ENCODE data around the gene PSMD8. TPM values are rescaled to one million over a fixed set of nuclear protein-coding genes. Genes with fewer than 3 reads are reported as not detected.

The PSMD8 gene
- total and polyA plus RNA-seq, 2 donors (not counting 3 experiments of a cell fraction or from before 2014, with no cell fraction given): 203 to 543 TPM

- no peak for TF ChIP-seq GATA2 (IDR thresholded peaks at IDR 0.05; ENCODE audit: insufficient read depth, insufficient read length, low read depth, low read length)
- TF ChIP-seq EZH2 (IDR thresholded peaks at IDR 0.05; ENCODE audit: borderline replicate concordance, low read depth, low read length, severe bottlenecking): no peak
- no peak for TF ChIP-seq JUN (IDR thresholded peaks at IDR 0.05; ENCODE audit: borderline replicate concordance, insufficient read depth, insufficient read length, low read depth)
- TF ChIP-seq CTCF (IDR thresholded peaks at IDR 0.05; ENCODE audit: extremely low read depth in 1 of 2, insufficient read depth in 1 of 2, low read depth in 1 of 2, low read length in 2 of 2): no peak
- TF ChIP-seq MAX (IDR thresholded peaks at IDR 0.05; ENCODE audit: insufficient read depth, insufficient read length): no peak
- no peak for TF ChIP-seq POLR2AphosphoS5 (IDR thresholded peaks at IDR 0.05; ENCODE audit: insufficient read depth, low read depth, low read length)
- TF ChIP-seq FOS (IDR thresholded peaks at IDR 0.05; ENCODE audit: borderline replicate concordance, insufficient read depth, low read length): no peak
- TF ChIP-seq POLR2A (IDR thresholded peaks at IDR 0.05; ENCODE audit: low read depth, low read length): no peak
- TF ChIP-seq MYC (IDR thresholded peaks at IDR 0.05; ENCODE audit: low read depth, low read length): no peak
- Histone ChIP-seq H3K4me3 (replicated peaks in 1 of 3; ENCODE audit: insufficient read depth in 1 of 3, low read depth in 1 of 3, low read length in 3 of 3) (no peak overlapping the region), H3K4me1 (ENCODE audit: control insufficient read depth, extremely low read depth, insufficient read depth, low read length) (peaks cover 3% of the 10 kb centered on the region), H3K9me3 (replicated peaks; ENCODE audit: control insufficient read depth, insufficient read depth, low read length) (no peaks in the 10 kb centered on the region), H3K27ac (ENCODE audit: insufficient read depth, low read depth, low read length) (no peak overlapping the region), H3K27me3 (ENCODE audit: control insufficient read depth in 2 of 2, insufficient read depth in 2 of 2, low read length in 2 of 2) (peaks cover 13 to 14% of the 10 kb centered on the region in 2 experiments), H3K36me3 (ENCODE audit: control insufficient read depth in 2 of 2, extremely low read depth in 1 of 2, insufficient read depth in 2 of 2, low read length in 2 of 2) (no peaks in the 10 kb centered on the region), H3K9me1 (replicated peaks; ENCODE audit: control insufficient read depth, extremely low read depth, insufficient read depth, low read length) (no peaks in the 10 kb centered on the region), H2AFZ (ENCODE audit: low read depth, low read length) (no peak overlapping the region), H3K79me2 (ENCODE audit: control insufficient read depth, insufficient read depth, low read length) (no peaks in the 10 kb centered on the region), H3K9ac (replicated peaks; ENCODE audit: extremely low read depth, insufficient read depth, low read length) (no peak overlapping the region), H3K4me2 (ENCODE audit: insufficient read depth, low read length) (no peak overlapping the region), H4K20me1 (replicated peaks; ENCODE audit: control insufficient read depth, extremely low read depth, insufficient read depth, low read length) (no peaks in the 10 kb centered on the region)
- dilution Hi-C loops (cut with MboI; ENCODE audit: extremely low pct_ligation_motif_present, low sequenced_read_pairs) (no loop called here), intact Hi-C loops (cut with micrococcal nuclease) (no loop called here)
- FAIRE-seq: no peak
- BruUV-seq (replicated peaks): no TSS peak
- no peak for DNase-seq (ENCODE audit: low read depth, low spot score)
- ChIA-PET CTCF (interaction anchor here (1.9 kb wide), 1 partner anchor 15 kb away, joined by 4 read pairs; the partner anchor contains the start of gene PSMD8), POLR2A (no interaction called here)
These were observed 14.9 kb upstream of the PSMD8 start for GRCh38 chr19:38359242-38360021.
